Stimulated activated CD8-positive, alpha-beta memory T cell treated with anti-CD3 and anti-CD28 coated beads, Interleukin-4, amount 100 ng/mL, for 1 hour (primary cell): ENCODE results near the gene ZNF280D.
"Not testable (repeated sequence)": the region's sequence is repeated elsewhere in the genome, so short reads cannot be mapped to it uniquely, and the experiment has no call there.

Source experiments
- DNase-seq, 2 donors: peaks; one replicate each; pipeline ENCODE4 v3.0.0-alpha.2; 2020; ENCODE audit warnings: low read depth in 2 of 2, low spot score in 1 of 2

Gene ZNF280D, protein sequence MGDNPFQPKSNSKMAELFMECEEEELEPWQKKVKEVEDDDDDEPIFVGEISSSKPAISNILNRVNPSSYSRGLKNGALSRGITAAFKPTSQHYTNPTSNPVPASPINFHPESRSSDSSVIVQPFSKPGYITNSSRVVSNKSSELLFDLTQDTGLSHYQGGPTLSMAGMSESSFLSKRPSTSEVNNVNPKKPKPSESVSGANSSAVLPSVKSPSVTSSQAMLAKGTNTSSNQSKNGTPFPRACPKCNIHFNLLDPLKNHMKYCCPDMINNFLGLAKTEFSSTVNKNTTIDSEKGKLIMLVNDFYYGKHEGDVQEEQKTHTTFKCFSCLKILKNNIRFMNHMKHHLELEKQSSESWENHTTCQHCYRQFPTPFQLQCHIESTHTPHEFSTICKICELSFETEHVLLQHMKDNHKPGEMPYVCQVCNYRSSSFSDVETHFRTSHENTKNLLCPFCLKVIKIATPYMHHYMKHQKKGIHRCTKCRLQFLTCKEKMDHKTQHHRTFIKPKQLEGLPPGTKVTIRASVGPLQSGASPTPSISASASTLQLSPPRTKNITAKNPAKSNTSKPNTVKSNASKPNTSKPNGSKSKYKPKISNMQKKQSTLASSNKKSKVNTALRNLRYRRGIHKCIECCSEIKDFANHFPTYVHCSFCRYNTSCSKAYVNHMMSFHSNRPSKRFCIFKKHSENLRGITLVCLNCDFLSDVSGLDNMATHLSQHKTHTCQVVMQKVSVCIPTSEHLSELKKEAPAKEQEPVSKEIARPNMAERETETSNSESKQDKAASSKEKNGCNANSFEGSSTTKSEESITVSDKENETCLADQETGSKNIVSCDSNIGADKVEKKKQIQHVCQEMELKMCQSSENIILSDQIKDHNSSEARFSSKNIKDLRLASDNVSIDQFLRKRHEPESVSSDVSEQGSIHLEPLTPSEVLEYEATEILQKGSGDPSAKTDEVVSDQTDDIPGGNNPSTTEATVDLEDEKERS

DNA sequence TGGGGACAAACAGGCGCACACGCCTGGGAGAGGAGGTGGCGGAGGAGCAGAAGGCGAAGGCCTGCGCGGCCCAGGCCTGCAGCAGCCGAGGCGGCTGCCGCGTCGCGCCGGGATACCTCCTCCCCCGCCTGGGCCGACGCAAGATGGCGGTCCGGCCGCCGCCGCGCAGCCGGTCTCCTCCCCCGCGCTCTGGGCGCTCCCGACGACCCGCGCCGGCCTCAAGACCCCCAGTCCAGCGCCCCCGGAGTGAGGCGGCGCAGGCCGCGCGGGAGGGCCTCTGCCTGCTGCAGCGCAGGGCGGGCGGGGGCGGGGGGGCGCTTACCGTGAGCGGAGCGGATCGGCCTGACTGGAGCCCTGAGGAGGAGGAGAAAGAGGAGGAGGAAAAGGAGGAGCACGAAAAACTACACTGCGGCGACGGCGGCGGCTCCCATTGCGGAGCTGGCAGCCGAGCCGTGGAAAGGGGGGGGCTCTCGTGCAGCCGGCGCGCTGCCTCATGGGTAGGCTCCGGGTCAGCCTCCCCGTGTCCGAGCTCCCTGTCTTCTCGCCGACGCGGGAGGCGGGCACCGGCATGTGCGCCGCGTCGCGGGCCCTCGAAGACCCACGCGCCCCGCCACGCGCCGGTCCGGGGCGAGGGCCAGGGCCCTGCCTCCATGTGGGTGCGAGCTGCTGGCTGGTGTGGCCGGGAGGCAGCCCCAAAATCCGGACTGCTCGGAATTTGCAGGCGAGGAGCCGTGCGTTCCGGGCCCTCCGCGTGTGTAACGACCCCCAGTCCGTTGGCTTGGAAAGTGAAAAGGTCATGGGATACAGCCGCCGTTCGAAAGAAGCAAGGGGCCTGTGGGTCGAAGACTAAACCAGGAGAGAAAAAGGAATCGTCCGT, at the start of gene ZNF280D:
Gene ZNF280D (minus strand): TSS at position 374 of the 877 bp plus-strand sequence. CDS start 26,400 bp downstream, outside the sequence.
- peak; percentile 49 to 57 for DNase-seq

DNA sequence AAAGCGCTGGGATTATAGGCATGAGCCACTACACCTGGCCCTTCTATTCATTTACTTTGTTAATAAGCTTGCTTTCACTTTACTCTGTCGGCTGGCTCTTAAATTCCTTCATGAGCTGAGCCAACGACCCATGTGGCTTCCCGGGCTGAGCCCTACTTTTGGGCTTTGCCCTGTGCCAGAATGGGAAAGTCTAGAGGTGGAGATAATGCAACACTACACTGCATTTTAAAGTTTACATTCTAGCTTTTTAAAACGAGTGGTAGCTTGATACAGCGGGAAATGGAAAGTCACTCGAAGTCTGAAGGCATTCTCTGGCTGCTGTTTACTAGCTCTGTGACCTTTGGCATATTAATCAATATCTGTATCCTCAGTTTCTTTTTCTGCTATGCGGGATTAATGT, 49.0 kb upstream of the ZNF280D start:
- no peak for DNase-seq

DNA sequence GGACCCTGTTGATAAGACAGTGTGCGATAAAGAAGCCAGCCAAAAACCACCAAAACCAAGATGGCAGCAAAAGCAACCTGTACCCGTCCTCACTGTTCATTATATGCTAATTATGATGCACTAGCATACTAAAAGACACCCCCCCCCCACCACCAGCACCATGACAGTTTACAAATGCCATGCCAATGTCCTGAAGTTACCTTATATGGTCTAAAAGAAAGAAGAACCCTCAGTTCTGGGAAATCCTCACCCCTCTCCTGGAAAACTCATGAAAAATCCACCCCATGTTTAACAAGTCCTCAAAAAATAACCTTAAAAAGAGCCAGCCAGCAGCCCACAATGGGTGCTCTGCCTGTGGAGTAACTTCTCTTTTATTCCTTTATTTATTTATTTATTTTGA, 48.4 kb upstream of the ZNF280D start:
- DNase-seq, result no peak

DNA sequence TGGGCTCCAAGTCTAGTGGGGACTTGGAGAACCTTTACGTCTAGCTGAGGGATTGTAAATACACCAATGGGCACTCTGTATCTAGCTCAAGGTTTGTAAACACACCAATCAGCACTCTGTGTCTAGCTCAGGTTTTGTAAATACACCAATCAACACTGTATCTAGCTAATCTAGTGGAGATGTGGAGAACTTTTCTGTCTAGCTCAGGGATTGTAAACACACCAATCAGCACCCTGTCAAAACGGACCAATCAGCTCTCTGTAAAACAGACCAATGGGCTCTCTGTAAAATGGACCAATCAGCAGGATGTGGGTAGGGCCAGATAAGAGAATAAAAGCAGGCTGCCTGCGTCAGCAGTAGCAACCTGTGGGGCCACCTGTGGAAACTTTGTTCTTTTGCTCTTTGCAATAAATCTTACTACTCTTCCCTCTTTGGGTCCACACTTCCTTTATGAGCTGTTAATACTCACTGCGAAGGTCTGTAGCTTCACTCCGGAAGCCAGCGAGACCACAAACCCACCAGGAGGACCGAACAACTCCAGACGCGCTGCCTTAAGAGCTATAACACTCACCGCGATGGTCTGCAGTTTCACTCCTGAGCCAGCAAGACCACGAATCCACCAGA, 46.9 kb upstream of the ZNF280D start:
- DNase-seq, result not testable (repeated sequence)

DNA sequence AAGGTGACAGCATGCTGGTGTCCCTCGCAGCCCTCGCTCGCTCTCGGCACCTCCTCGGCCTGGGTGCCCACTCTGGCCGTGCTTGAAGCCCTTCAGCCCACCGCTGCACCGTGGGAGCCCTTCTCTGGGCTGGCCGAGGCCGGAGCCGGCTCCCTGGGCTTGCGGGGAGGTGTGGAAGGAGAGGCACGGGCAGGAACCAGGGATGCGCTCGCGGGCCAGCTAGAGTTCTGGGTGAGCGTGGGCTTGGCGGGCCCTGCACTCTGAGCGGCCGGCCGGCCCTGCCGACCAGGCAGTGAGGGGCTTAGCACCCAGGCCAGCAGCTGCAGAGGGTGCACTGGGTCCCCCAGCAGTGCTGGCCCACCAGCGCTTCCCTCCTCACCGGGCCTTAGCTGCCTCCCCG, 46.1 kb upstream of the ZNF280D start:
- not testable (repeated sequence) for DNase-seq

DNA sequence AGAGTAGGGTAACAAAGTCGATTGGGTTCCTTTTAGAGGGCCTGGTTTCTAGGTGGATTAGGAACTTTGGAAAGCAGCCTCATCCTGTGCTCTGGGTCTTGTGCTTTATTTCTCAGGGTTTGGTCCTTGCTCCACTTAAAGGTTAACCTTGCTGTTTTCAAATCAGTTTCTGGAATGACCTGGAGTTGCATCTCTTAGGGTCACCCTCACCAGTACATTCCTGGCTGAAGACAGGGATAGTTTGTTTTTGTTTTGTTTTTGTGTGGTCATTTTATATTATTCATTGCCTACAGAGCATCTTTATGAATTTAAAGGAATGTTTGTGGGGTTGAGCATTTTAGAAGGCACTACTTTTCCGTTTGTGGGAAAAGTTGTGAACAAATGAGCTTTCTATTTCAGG, 45.5 kb upstream of the ZNF280D start:
- DNase-seq, result no peak

DNA sequence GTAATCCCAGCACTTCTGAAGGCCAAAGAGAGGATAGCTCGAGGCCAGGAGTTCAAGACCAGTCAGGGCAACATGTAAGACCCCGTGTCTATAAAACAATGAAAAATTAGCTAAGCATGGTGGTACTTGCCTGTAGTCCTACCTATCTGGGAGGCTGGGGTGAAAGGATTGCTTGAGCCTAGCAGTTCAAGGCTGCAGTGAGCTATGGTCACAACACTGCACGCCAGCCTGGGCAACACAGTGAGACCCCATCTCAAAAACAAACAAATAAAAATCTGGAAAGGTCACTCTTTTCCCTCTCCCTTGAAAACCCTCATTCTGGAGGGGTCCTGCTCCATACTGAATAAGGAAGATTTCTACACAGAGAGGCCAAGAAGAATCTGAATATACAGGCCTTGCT, 43.5 kb upstream of the ZNF280D start:
- DNase-seq, result no peak

DNA sequence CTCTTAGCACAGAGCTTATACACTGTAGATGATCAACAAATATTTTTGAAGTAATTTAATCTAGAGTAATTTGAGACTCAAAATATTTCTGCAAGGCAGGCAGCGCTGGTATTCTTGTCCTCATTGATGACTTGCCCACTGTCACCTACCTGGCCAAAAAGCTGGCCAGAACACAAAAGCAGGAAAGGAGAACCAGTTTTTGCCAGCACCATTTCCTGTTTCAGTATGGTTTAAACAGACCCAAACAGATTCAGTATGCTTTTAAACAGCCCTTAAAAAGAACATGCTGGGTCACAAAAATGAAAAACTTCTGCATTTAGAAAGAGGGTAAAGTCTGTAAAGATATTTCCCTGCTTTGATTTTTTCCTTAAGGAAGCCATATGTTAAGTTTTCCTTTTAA, 42.3 kb upstream of the ZNF280D start:
- no peak for DNase-seq

DNA sequence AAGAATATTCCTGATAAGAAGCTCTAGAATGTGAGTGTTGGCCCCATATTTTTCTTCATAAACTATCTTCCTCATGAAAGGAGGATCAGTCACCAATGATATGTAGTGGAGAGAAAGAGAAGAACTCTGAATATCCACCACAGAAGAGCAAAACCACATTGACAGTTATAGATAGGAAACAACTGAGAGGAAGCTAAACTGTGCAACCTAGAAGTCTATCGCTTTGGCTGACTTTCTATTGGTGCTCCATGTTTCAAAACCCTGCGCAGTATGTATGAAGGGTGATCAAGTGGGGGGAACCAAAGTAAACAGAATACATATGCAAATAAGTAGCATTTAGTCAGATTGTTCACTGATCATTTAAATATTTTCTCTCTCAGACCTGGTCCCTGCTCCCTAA, 41.0 kb upstream of the ZNF280D start:
- DNase-seq, result no peak

DNA sequence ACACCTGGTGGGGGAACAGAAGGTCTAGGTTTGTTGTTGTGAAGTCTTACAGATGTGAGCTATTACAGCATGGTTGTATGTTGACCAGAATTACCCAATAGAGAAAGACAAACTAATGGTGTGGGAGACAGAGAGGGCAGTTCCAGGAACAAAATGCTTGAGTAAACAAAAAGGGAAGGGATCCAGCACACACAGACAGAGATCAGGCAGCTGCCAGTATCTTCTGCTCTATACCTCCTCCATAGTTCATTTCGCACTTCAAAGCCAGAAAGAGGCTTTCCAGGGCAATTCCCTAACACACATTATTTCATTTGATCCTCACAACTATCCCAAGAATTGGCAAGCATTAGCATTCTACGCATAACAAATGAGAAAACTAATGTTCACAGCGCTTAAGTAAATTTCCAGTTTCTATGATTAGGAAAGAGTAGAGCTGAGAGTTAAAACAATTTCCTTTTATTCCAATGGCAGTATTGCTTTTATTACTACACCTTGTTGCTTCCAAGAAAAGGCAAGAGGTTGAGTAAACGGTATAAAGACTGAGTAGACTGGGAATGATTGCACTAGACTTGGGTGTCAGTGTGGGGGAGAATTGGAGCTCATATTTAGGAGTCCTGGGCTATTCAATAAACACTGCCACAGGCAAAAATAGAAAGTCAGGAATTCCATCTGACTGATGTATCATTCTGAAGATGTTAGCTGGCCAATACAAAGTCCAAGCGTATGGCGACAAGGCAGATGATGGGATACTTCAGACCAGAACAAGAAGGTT, 39.7 kb upstream of the ZNF280D start:
- DNase-seq, result no peak

DNA sequence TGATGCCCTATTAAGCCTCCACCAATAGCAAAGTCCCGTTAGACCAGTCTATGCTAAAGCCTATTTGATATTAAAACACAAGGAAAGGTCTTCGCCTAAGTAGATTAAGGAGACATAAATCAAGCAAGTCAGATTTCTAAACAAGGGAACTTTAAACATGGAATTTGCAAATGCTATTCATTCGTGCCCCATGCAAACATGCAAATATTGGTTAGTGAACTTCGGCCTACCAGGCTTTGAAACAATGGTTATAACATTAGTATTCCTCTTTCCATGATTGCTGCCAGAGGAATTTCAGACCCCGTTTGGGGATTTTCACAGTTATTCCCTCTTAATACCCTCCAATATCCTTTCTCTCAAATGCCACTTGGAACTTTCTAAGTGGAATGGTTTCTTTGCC, 36.9 kb upstream of the ZNF280D start:
- DNase-seq, result no peak

DNA sequence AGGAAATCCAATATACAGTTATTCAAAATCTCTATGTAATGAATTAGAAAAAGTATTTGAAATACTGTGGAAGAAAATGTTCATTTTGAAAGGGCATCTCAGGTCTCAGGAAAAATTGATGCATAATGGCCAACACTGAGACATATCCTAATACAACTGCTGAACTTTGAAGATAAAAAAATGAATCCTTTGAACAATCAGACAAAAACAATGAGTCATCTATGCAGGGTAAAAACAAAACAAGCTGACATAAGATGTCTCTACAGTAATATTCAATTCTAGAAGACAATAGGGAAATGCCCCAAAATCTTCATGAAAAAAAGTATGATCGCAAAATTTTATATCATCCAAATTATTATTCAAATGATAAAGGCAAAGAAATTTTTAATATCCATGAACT, 34.0 kb upstream of the ZNF280D start:
- no peak for DNase-seq

DNA sequence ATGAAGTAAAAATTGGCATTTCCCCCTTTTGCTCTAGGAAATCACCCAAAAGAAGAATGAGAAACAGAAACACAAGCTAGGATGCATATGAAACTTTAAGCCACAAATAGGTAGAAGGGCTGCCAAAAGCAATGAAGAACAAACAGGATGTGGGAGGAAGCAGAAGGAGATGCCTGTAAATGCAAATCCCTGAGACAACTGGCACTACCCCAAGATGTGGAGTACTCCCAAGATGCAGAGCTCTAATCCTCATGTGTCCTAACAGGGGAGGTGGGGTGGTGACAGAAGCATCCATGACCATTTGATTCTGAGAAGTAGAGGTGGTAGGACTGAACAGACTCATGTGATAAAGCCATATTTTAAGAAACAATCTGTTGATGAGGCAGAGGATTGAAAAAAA, 31.9 kb upstream of the ZNF280D start:
- no peak for DNase-seq

DNA sequence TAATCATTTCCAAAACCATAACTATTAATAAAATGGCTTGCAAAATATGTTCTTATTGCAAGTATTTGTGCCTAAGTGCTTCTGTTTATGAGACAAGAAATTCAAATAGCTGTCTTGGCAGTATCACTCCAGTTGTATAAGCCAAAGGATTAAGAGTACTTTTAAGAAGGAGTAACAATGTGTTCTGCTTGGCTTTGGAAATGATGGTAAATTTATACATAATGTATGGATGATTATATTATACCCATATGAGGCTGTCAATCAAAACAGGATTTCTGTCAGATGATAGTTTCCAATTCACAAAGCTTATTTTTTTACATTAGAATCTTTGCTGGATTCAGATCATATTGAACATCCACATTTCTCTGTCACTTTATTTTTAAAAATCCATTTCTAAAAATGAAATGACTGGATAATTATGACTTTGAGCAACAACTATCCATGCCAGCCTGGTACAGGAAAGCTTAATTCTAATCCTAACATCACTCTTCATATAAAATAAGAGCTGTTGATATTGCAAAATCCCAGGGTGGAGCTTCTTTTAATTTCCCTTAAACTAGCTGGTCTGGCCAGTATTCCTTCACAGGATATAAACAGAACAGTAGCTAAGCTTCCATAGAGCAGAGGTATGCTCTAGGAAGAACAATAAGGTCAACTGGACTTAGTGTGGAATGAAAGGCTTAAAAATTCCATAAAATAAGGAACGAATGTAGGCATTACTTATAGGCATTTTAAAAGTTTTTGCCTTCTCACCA, 30.0 kb upstream of the ZNF280D start:
- DNase-seq, result no peak

DNA sequence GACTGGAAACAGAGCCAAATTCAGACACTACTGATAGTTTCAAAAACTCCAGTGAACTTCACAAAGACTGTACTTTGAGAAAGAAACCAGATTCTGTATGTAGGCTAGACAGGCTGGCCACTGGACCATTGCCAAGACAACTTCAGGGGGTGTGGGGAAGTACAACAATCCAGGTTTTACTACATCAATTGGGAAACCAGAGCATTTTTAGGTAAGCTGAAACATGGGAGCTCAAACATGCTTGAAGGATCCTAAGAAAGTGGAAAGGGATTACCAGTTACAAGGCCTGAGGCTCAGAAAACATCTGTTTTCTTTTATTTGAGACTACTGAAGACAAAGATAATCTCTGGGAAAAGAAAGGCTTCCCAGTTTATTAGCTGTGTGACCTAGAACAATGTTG, 26.9 kb upstream of the ZNF280D start:
- DNase-seq, result no peak

DNA sequence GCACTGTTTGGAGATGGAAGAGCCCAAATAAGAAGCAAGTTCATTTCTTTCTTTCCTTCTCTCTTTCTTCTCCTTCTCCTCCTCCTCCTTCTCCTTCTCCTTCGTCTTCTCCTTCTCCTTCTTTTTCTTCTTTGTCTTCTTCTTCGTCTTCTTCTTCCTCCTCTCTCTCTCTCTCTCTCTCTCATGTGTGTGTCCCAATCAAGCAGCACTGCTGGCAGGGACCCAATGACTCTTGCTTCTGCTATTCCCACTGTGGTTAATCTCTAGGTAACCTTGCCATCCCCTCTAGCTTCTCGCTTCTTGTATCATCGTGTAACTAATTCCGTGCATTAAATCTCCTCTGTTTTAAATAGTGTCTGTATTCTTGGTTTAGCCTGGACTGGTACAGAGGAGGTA, 26.1 kb upstream of the ZNF280D start:
- no peak for DNase-seq

DNA sequence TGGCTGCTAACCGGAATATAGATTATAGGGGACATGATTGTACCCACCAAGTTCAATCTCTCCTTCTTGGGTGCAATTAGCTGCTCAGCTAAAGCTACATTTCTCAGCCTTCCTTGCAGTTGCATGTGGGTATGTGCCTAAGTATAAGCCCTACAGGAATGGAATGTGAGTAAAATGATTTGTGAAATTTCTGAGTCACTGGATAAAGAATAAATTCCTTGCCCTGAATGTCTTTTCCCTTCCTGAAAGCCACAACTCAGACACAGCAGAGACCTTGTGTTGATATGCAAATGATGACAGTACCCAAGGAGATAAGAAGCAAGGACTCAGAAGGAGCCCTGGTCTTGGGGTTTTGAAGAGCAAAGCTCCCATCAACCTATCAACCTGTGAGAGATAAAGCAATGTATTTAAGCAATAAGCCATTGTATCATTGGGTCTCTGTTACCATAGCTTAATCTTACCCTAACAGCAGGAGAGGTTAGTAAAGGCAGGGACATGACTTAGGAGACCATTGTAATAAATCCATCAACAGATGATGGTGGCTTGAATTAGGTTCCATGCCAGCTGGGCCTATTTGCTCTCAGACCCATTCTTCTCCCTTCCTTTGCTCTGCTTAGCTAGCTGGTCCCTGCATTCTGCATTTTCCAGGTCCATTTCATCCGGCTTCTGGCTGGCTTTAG, 25.6 kb upstream of the ZNF280D start:
- no peak for DNase-seq

DNA sequence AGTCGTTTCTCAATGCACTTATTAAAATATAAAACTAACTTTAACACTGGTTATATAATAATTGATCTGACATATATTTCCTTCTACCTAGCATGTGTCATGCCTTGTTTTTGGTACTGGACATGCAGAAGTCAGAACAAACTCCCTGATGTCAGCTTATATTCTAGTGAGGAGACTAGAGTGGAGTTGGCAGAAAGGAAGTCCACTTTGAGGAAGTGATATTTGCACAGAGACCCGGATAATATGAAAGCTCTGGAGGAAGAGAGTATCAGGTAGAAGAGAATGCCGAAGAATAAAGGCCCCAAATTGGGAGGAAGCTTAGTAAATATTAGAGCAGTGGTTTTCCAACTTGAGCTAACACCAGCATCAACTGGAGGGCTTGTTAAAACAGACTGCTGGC, 24.6 kb upstream of the ZNF280D start:
- DNase-seq, result no peak
